Neutrophil (primary cell): ENCODE measurements around the gene PLIN4.

Source experiments
- H3K27ac ChIP-seq: fragments of 200-600 bp; sonication (generic); 2 replicates; pipeline ENCODE4 v1.5.1; 2016; ENCODE audit warnings: mild to moderate bottlenecking, moderate library complexity
- H3K27me3 ChIP-seq: fragments of 200-600 bp; sonication (generic); 2 replicates; pipeline ENCODE4 v1.6.0; 2016; ENCODE audit warnings: mild to moderate bottlenecking
- H3K36me3 ChIP-seq: fragments of 200-600 bp; sonication (generic); 2 replicates; pipeline ENCODE4 v1.5.1; 2017
- H3K4me1 ChIP-seq, 2 experiments: fragments of 200-600 bp in 1 of 2; sonication (generic) in 1 of 2; 1 replicate in 1 of 2; 2 replicates in 1 of 2; pipeline versions ENCODE4 v1.5.1 to v1.6.1; 2013 to 2016; ENCODE audit warnings: low read depth in 1 of 2, low read length in 1 of 2, mild to moderate bottlenecking in 1 of 2, moderate library complexity in 1 of 2; ENCODE audit not compliant: control insufficient read depth in 1 of 2, insufficient read depth in 1 of 2
- H3K4me3 ChIP-seq, 2 experiments: fragments of 200-600 bp in 1 of 2; sonication (generic) in 1 of 2; 1 replicate in 1 of 2; 2 replicates in 1 of 2; pipeline ENCODE4 v1.5.1; 2013 to 2016; ENCODE audit warnings: low read depth in 1 of 2, low read length in 1 of 2, mild to moderate bottlenecking in 1 of 2, moderate library complexity in 1 of 2
- H3K9me3 ChIP-seq: fragments of 200-600 bp; sonication (generic); 2 replicates; pipeline ENCODE4 v1.5.1; 2016
- TF ChIP-seq, protein P1 (sequence below): fragments of 200-600 bp; sonication (generic); IDR thresholded peaks from 2 replicates; pipeline ENCODE4 v1.5.1; 2016; ENCODE audit warnings: antibody characterized with exemption

PLIN4 gene

DNA sequence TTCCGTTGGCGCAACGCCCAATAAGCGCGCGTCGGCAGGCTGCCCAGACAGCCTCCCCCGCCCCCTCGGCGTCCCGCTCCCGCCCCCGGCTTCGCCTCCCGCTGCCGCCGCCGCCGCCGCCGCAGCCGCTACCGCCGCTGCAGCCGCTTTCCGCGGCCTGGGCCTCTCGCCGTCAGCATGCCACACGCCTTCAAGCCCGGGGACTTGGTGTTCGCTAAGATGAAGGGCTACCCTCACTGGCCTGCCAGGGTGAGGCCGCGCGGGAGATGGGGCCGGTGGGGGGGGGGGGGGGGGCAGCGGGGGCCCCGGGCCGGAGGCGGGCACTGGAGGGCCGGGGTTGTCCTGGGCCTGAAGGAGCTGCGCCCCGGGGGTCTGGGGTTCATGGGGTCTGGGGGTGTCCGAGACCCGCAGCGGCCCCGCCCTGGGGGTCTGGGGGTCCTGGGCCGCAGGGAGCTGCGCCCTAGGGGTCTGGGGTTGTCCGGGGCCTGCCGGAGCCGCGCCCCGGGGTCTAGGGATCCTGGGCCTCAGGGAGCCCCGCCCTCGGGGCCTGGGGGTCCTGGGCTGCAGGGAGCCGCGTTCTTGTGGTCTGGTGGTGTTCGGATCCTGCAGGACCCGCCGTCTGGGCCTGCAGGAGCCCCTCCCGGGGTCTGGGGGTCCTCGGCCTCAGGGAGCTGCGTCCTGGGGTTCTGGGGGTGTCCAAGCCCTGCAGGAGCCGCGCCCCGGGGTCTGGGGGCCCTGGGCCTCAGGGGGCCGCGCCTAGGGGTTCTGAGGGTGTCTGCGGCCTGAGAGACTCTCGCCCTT lies 45.9 kb downstream of the PLIN4 start, which contains the start of gene HDGFL2:
Gene HDGFL2, plus strand, starts transcription at position 124 of the 801 bp plus-strand sequence. Its CDS starts 54 bp downstream, at position 178.
- no peaks in the 10 kb centered on the region for H3K9me3 ChIP-seq
- peak within 1 kb of the TSS; percentile 66 to 86 for H3K4me3 ChIP-seq
- peaks cover 20% of the 10 kb centered on the region for H3K36me3 ChIP-seq
- H3K27ac ChIP-seq = peak within 1 kb of the TSS; percentile 88
- TF ChIP-seq, protein P1, sequence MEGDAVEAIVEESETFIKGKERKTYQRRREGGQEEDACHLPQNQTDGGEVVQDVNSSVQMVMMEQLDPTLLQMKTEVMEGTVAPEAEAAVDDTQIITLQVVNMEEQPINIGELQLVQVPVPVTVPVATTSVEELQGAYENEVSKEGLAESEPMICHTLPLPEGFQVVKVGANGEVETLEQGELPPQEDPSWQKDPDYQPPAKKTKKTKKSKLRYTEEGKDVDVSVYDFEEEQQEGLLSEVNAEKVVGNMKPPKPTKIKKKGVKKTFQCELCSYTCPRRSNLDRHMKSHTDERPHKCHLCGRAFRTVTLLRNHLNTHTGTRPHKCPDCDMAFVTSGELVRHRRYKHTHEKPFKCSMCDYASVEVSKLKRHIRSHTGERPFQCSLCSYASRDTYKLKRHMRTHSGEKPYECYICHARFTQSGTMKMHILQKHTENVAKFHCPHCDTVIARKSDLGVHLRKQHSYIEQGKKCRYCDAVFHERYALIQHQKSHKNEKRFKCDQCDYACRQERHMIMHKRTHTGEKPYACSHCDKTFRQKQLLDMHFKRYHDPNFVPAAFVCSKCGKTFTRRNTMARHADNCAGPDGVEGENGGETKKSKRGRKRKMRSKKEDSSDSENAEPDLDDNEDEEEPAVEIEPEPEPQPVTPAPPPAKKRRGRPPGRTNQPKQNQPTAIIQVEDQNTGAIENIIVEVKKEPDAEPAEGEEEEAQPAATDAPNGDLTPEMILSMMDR = peak; percentile 47
- no peaks in the 10 kb centered on the region for H3K27me3 ChIP-seq
- peaks cover 29 to 35% of the 10 kb centered on the region in 2 experiments for H3K4me1 ChIP-seq

DNA sequence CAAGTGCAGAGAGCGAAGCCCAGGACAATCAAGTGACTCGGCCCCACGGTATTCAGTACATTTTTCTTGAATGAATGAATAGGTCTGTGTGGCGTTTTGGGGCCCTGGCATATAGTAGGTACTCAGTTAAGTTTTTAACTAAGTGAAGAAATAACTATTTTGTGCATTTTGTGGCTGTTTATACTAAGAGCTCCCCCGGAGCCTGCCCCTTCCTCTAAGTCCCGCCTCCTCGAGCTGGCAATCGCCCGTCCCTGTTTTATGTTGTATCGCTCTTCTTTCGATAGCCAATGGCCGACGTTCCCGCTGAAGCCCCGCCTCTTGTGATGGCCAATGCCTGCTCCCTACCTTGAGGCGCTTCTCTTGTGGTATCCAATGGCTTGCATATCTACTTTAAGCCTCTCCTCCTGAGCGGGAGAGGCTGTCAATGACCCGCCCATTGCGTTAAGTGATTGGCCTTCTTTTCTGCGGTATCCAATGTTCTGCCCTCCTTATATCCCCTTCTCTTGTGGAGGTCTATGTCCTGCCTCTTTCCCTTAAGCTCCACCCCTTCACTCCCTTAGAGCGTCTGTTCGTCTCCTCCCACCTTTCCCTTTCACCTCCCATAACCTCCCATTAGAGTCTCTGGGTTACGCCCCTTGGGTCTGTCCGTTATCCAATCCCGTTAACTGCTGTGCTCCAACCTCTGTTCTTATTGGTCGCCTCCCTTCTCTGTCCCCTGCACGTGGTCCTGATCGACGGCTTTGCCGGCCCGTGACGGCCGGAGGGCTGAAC lies 46.7 kb downstream of the PLIN4 start:
- H3K27me3 ChIP-seq = no peaks in the 10 kb centered on the region
- peak overlapping the region; percentile 88 for H3K27ac ChIP-seq
- peak overlapping the region; percentile 66 to 86 for H3K4me3 ChIP-seq
- peaks cover 29 to 35% of the 10 kb centered on the region in 2 experiments for H3K4me1 ChIP-seq
- H3K36me3 ChIP-seq = peaks cover 12% of the 10 kb centered on the region
- no peaks in the 10 kb centered on the region for H3K9me3 ChIP-seq
- TF ChIP-seq, protein P1 = no peak

DNA sequence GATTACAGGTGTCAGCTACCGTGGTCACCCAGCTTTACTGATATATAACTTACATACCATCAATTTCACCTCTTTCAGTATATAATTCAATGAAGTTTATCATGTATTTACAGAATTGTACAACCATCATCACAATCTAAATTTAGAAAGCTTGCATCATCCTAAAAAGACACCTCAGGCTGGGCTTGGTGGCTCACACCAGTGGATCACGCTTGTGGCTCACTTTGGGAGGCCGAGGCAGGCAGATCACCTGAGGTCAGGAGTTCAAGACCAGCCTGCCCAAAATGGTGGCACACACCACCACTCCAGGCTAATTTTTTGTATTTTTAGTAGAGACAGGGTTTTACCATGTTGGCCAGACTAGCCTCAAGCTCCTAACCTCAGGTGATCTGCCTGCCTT lies 50.5 kb downstream of the PLIN4 start:
- no peaks in the 10 kb centered on the region for H3K27me3 ChIP-seq
- no peak overlapping the region for H3K4me3 ChIP-seq
- no peaks in the 10 kb centered on the region for H3K9me3 ChIP-seq
- TF ChIP-seq, protein P1 = no peak
- H3K4me1 ChIP-seq = peaks cover 23 to 25% of the 10 kb centered on the region in 2 experiments
- H3K36me3 ChIP-seq = no peaks in the 10 kb centered on the region
- no peak overlapping the region for H3K27ac ChIP-seq

DNA sequence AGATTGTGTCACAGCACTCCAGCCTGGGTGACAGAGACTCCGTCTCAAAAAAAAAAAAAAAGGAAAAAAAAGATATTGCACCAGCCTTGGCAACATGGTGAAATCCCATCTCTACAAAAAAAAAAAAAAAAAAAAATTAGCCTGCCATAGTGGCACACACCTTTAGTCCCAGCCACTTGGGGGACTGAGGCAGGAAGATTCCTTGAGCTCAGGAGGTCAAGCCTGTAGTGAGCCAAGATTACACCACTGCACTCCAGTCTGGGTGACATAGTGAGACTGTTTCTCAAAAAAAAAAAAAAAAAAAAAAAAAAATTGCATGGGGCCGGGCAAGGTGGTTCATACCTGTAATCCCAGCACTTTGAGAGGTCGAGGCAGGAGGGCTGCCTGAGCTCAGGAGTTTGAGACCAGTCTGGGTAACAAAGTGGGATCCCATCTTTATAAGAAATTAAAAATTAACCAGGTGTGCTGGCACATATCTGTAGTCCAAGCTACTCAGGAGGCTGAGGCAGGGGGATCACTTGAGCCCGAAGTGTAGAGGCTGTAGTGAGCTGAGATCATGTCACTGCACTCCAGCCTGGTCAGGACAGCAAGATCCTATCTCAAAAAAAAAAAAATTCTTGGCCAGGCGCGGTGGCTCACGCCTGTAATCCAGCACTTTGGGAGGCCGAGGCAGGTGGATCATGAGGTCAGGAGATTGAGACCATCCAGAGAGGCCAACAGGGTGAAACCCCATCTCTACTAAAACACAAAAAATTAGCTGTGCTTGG lies 53.3 kb downstream of the PLIN4 start:
- peaks cover 7 to 13% of the 10 kb centered on the region in 2 experiments for H3K4me1 ChIP-seq
- no peaks in the 10 kb centered on the region for H3K9me3 ChIP-seq
- H3K36me3 ChIP-seq = no peaks in the 10 kb centered on the region
- H3K27ac ChIP-seq = no peak overlapping the region
- TF ChIP-seq, protein P1 = no peak
- H3K27me3 ChIP-seq = no peaks in the 10 kb centered on the region
- no peak overlapping the region for H3K4me3 ChIP-seq

DNA sequence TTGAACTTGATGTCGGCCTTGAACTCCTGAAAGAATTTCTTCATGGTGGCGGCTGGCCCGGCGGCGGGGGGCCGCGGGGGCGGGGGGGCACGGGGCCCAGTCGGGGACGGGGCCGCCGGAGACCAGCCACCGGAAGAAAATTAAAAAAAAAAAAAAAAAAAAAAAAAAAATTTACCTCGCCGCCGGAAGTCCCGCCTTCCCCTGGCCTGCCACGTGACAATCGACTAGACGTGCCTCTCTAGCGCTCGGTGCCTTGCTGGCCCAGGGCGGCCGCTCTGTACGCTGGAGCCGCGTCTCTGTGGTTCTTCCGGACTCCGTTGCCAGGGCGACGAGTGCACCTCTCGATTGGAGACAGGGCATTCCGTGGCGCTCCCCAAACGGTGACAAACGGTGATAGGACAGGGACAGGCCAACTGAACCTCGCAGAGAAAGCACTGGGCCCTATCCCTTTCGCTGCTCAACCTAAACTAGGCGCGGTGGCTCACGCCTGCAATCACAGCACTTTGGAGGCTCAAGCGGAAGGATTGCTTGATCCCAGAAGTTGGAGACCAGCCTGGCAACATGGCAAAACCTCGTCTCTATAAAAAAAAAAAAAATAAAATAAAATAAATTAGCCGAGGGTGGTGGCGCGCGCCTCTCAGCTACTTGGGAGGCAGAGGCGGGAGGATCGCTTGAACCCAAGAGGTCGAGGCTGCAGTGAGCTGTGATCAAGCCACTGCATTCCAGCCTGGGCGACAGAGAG lies 60.5 kb downstream of the PLIN4 start, which contains the start of gene UBXN6:
Gene UBXN6, minus strand, starts transcription at position 141 of the 742 bp plus-strand sequence. Its CDS starts 97 bp downstream, at position 44.
- H3K27me3 ChIP-seq = no peaks in the 10 kb centered on the region
- H3K9me3 ChIP-seq = no peaks in the 10 kb centered on the region
- H3K4me3 ChIP-seq = peak within 1 kb of the TSS; percentile 57 to 80
- peaks cover 20% of the 10 kb centered on the region for H3K36me3 ChIP-seq
- H3K4me1 ChIP-seq = peaks cover 12 to 18% of the 10 kb centered on the region in 2 experiments
- TF ChIP-seq, protein P1 = peak; percentile 68
- peak within 1 kb of the TSS; percentile 86 for H3K27ac ChIP-seq
